MM.1S (cell line): Measurements from ENCODE around the gene DCANP1.

Experiments
- CTCF ChIP-seq: fragments of 300-600 bp; sonication (generic); IDR thresholded peaks from 2 replicates; pipeline ENCODE4 v1.5.1; 2016; ENCODE audit warnings: antibody characterized with exemption, low read length, mixed read lengths
- EZH2 ChIP-seq: fragments of 300-600 bp; sonication (generic); optimal IDR thresholded peaks from 2 replicates; pipeline ENCODE3; 2017; ENCODE audit warnings: low read depth, mild to moderate bottlenecking, antibody characterized with exemption, low read length, mixed read lengths

GRCh38 chr5:135446206-135446605, 942 bp downstream of the DCANP1 start:
- TF ChIP-seq CTCF (no peak), EZH2 (no peak)
